IMR-90 (cell line): ENCODE measurements around the gene TMEM8B. TPM values are rescaled to one million over a fixed set of nuclear protein-coding genes. Genes with fewer than 3 reads are reported as not detected.
A peak's percentile ranks its signal among the peaks of the same experiment; 100 is the strongest.

Source experiments
- ATAC-seq: fragments of 200-7000 bp; cut with Tn5 transposase; 2 replicates; pipeline ENCODE4 v1.9.1; 2020; ENCODE audit warnings: low read depth, mild to moderate bottlenecking, moderate library complexity
- BruUV-seq: library from RNA; stranded (reverse); fragments of 400-500 nt; replicated peaks from 2 replicates; lab custom pipeline; 2021; lab: Mats Ljungman, UMichigan
- CTCF ChIA-PET: fragments of 300-600 bp; formaldehyde crosslinking; extraction: SDS; loops from one replicate; lab custom pipeline; 2021; ENCODE audit warnings: antibody characterized with exemption; lab: Yijun Ruan, JAX
- POLR2A ChIA-PET: fragments of 300-600 bp; sonication (Branson Sonifier 250); formaldehyde crosslinking; loops from one replicate; lab custom pipeline; 2022; ENCODE audit warnings: antibody characterized with exemption; ENCODE audit not compliant: unreplicated experiment; lab: Charles Lee
- DNase-seq: peaks from one replicate; pipeline ENCODE4 v3.0.0; 2013
- H2AFZ ChIP-seq: replicated peaks from 2 replicates; pipeline ENCODE3; 2013; ENCODE audit warnings: low read length, mild to moderate bottlenecking; ENCODE audit not compliant: poor library complexity
- H2AK5ac ChIP-seq: 2 replicates; pipeline ENCODE4 v1.6.1; 2013; ENCODE audit warnings: low read depth, low read length, inconsistent platforms
- H2AK9ac ChIP-seq: replicated peaks from 2 replicates; pipeline ENCODE3; 2013; ENCODE audit warnings: mild to moderate bottlenecking, low read depth, low read length, moderate library complexity; ENCODE audit not compliant: poor library complexity
- H2BK120ac ChIP-seq: 2 replicates; pipeline ENCODE4 v1.6.1; 2013; ENCODE audit warnings: low read depth, low read length, inconsistent platforms
- H2BK15ac ChIP-seq: 3 replicates; pipeline ENCODE4 v1.6.1; 2013; ENCODE audit warnings: low read depth, low read length, inconsistent platforms
- H2BK20ac ChIP-seq: 2 replicates; pipeline ENCODE4 v1.6.1; 2013; ENCODE audit warnings: low read depth, mild to moderate bottlenecking, inconsistent platforms, low read length, moderate library complexity
- H2BK5ac ChIP-seq: 2 replicates; pipeline ENCODE4 v1.6.1; 2013; ENCODE audit warnings: mild to moderate bottlenecking, low read depth, low read length, inconsistent platforms; ENCODE audit not compliant: poor library complexity, severe bottlenecking
- H3K14ac ChIP-seq: replicated peaks from 2 replicates; pipeline ENCODE4 v1.6.1; 2013; ENCODE audit warnings: low read depth, low read length, inconsistent platforms
- H3K18ac ChIP-seq: 2 replicates; pipeline ENCODE4 v1.6.1; 2013; ENCODE audit warnings: low read depth, low read length, control low read depth
- H3K23ac ChIP-seq: 2 replicates; pipeline ENCODE4 v1.6.1; 2013; ENCODE audit warnings: low read depth, low read length, inconsistent platforms
- H3K27ac ChIP-seq: 2 replicates; pipeline ENCODE4 v1.5.1; 2013; ENCODE audit warnings: mild to moderate bottlenecking, control low read depth, low read length; ENCODE audit not compliant: insufficient read depth
- H3K27me3 ChIP-seq: 2 replicates; pipeline ENCODE4 v1.6.1; 2013; ENCODE audit warnings: low read length; ENCODE audit not compliant: control insufficient read depth, insufficient read depth
- H3K36me3 ChIP-seq: 2 replicates; pipeline ENCODE4 v1.6.1; 2013; ENCODE audit warnings: low read length, mixed read lengths; ENCODE audit not compliant: control insufficient read depth, insufficient read depth
- H3K4ac ChIP-seq: 2 replicates; pipeline ENCODE4 v1.6.1; 2013; ENCODE audit warnings: low read depth, low read length, inconsistent platforms
- H3K4me1 ChIP-seq: 2 replicates; pipeline ENCODE4 v1.6.1; 2013; ENCODE audit warnings: low read length, mixed read lengths; ENCODE audit not compliant: control insufficient read depth, insufficient read depth
- H3K4me2 ChIP-seq: 2 replicates; pipeline ENCODE4 v1.6.1; 2013; ENCODE audit warnings: low read depth, mild to moderate bottlenecking, control low read depth, low read length, moderate library complexity
- H3K4me3 ChIP-seq: 2 replicates; pipeline ENCODE4 v1.5.1; 2013; ENCODE audit warnings: low read depth, mild to moderate bottlenecking, control low read depth, low read length, moderate library complexity; ENCODE audit not compliant: insufficient read depth
- H3K56ac ChIP-seq: 2 replicates; pipeline ENCODE4 v1.6.1; 2013; ENCODE audit warnings: low read length, inconsistent platforms; ENCODE audit not compliant: insufficient read depth; ENCODE audit errors: extremely low read depth
- H3K79me1 ChIP-seq, 2 experiments: 2 replicates each; pipeline ENCODE4 v1.6.1; 2013; ENCODE audit warnings: low read length in 2 of 2, inconsistent platforms in 1 of 2, low read depth in 1 of 2
- H3K9ac ChIP-seq: 2 replicates; pipeline ENCODE4 v1.6.1; 2013; ENCODE audit warnings: low read depth, low read length, control low read depth
- H3K9me1 ChIP-seq: 2 replicates; pipeline ENCODE4 v1.6.1; 2013; ENCODE audit warnings: low read length, inconsistent platforms; ENCODE audit not compliant: insufficient read depth
- H3K9me3 ChIP-seq: 2 replicates; pipeline ENCODE4 v1.6.1; 2013; ENCODE audit warnings: low read length; ENCODE audit not compliant: control insufficient read depth, insufficient read depth
- H4K20me1 ChIP-seq: 2 replicates; pipeline ENCODE4 v1.6.1; 2013; ENCODE audit warnings: low read length, inconsistent platforms; ENCODE audit not compliant: insufficient read depth
- H4K5ac ChIP-seq: 2 replicates; pipeline ENCODE4 v1.6.1; 2013; ENCODE audit warnings: mild to moderate bottlenecking, low read depth, low read length, control low read depth
- H4K8ac ChIP-seq, 2 experiments: 2 replicates each; pipeline ENCODE4 v1.6.1; 2013; ENCODE audit warnings: low read depth in 2 of 2, low read length in 2 of 2, control low read depth in 1 of 2, inconsistent platforms in 1 of 2
- H4K91ac ChIP-seq: 2 replicates; pipeline ENCODE4 v1.6.1; 2013; ENCODE audit warnings: low read depth, low read length, inconsistent platforms; ENCODE audit not compliant: insufficient read depth
- RCOR1 ChIP-seq: IDR thresholded peaks from 2 replicates; pipeline ENCODE4 v1.6.1; 2012; ENCODE audit warnings: mild to moderate bottlenecking, low read length, improper control_type of control experiment; ENCODE audit not compliant: insufficient replicate concordance
- WGBS, 2 experiments: methylation state at CpG; one replicate each; pipeline versions ENCODE4 v1.1.5 to v1.1.7; 2013; ENCODE audit warnings: missing lambda C conversion rate in 2 of 2; ENCODE audit not compliant: insufficient read length in 1 of 2; ENCODE audit errors: extremely low coverage in 2 of 2; 5-methylcytosine and 5-hydroxymethylcytosine counted together
- dilution Hi-C: fragments of 300-500 bp; cut with HindIII; formaldehyde crosslinking; loops from one replicate; pipeline ENCODE4 v1.14.3; 2018; ENCODE audit warnings: low sequenced_read_pairs; ENCODE audit not compliant: unreplicated experiment
- in situ Hi-C: fragments of 300-500 bp; cut with MboI; formaldehyde crosslinking; loops from 3 replicates; pipeline ENCODE4 v1.14.3; 2019; ENCODE audit warnings: low sequenced_read_pairs, inconsistent platforms, mixed read lengths
- intact Hi-C: fragments of 100-400 bp; cut with micrococcal nuclease; formaldehyde crosslinking; loops from 2 replicates; pipeline ENCODE4 v1.10.0; 2022
- polyA plus RNA-seq, 3 experiments: library from polyadenylated mRNA; depleted of rRNA; stranded (reverse); fragments of >200 nt; gene quantifications; 2 replicates each; pipeline ENCODE4 v1.2.3, GENCODE V29; 2012; ENCODE audit warnings: low replicate concordance in 1 of 3
- total RNA-seq: library from RNA; depleted of rRNA; stranded (reverse); fragments of >200 nt; gene quantifications from 2 replicates; pipeline ENCODE4 v1.2.3, GENCODE V29; 2012

TMEM8B gene
- total and polyA plus RNA-seq, 2 of the 4 experiments (the other 2 are of a cell fraction), result 0.72 to 8.3 TPM

- Histone ChIP-seq H3K9ac (peak overlapping the region; percentile 10), H3K18ac (peak overlapping the region; percentile 65), H4K91ac (peak overlapping the region; percentile 99), H3K36me3 (no peaks in the 10 kb centered on the region), H3K4me3 (no peak overlapping the region), H3K4ac (peak overlapping the region; percentile 100), H3K9me1 (peaks cover 26% of the 10 kb centered on the region), H2BK120ac (peak overlapping the region; percentile 99), H3K56ac (peak overlapping the region; percentile 91), H2BK15ac (peak overlapping the region; percentile 79), H2BK20ac (peak overlapping the region; percentile 98), H2AFZ (peak overlapping the region; percentile 85), H3K4me2 (peak overlapping the region; percentile 30), H4K5ac (peak overlapping the region; percentile 95), H3K9me3 (no peaks in the 10 kb centered on the region), H2BK5ac (peak overlapping the region; percentile 98), H3K27me3 (no peaks in the 10 kb centered on the region), H3K23ac (peak overlapping the region; percentile 86), H3K79me1 (peaks cover 0 to 36% of the 10 kb centered on the region in 2 experiments; a peak in 2 of 4 replicates), H3K4me1 (peaks cover 46% of the 10 kb centered on the region), H4K20me1 (no peaks in the 10 kb centered on the region), H3K14ac (peak overlapping the region; percentile 99), H4K8ac (peak overlapping the region; percentile 96 to 97), H2AK5ac (peak overlapping the region; percentile 99), H2AK9ac (peak overlapping the region; percentile 95), H3K27ac (peak overlapping the region; percentile 93)
- WGBS, 2 experiments, result 17% methylated on average over 1 of the region's 9 CpGs; no CpG with 5 or more reads in 1 of the 2 experiments
- ChIA-PET POLR2A (no interaction called here), CTCF (no interaction called here)
- peak; percentile 66 for DNase-seq
- dilution Hi-C loops, result no loop called here
- ATAC-seq, result peak; percentile 7
- in situ Hi-C loops, result no loop called here
- intact Hi-C loops, result loop anchor here (1.0 kb wide), 1 partner anchor 118 kb away; no protein-coding TSS in a partner anchor
- no peak for TF ChIP-seq RCOR1
- BruUV-seq, result no TSS peak
These were observed 79.6 kb downstream of the TMEM8B start for GRCh38 chr9:35908504-35909125.
